ENCODE measurements around the gene CYB561.

The CYB561 gene

DNA sequence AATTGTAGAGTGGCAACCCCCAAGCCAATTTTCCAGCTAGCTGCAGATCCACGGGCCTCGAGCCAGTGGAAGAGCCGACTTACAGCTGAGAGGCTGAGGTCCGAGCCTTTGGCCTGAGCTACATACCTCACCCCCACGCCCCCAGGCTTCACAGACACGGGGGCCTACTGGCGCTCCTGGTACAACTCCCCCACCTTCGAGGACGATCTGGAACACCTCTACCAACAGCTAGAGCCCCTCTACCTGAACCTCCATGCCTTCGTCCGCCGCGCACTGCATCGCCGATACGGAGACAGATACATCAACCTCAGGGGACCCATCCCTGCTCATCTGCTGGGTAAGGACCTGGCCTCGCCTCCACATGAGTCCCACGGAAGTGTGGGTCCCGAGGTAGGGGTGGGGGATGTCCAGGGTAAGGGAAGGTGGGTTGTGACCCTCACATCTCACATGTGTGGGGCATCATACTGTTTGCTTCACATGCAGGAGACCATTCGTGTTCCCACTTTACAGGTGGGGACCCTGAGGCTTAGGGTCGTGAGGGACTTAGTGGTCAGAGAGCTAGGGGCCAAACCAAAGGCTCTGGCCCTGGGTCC, 34.2 kb upstream of the CYB561 start:
- Histone ChIP-seq H3K36me3 (ENCODE audit: control insufficient read depth in 5 of 5, insufficient read depth in 5 of 5, low read length in 5 of 5) (peaks cover 0 to 51% (median 41%) of the 10 kb centered on the region in 5 donors), H3K4me1 (ENCODE audit: control insufficient read depth in 5 of 5, insufficient read depth in 5 of 5, low read length in 5 of 5) (peaks cover 7 to 34% (median 26%) of the 10 kb centered on the region in 5 donors)

DNA sequence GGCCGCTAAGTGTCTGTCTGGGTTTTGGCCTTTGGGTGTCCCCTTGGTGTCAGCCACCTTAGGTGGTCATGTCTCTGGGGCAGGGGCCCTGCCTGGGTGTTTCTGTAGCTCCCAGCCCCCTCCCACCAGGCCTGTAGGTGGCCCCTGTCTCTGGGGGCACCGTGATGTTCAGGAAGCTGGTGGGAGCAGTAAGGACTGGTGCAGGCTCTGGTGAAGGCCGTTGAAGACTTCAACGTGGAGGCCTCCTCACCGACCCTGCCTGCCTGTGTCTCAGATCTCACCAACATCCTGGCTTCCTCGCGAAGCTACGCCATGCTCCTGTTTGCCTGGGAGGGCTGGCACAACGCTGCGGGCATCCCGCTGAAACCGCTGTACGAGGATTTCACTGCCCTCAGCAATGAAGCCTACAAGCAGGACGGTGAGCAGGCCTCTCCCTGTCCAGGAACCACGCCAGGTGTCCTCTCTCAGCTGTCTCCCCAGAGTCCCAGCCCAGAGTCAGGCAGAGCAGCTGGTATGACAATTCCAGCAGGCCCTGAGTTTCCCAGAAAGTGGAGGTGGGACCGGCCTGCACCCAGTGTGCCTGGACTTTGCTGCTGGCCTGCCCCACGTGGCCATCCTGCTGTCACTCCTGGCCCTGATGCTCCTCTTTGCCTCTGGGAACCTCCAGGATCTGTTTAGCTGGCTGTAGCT, 33.5 kb upstream of the CYB561 start:
- no peak overlapping the region for H3K9ac ChIP-seq (ENCODE audit: low read length in 5 of 5)
- H3K27ac ChIP-seq (ENCODE audit: low read depth, low read length), result no peak overlapping the region
- H3K4me3 ChIP-seq (ENCODE audit: low read depth in 1 of 5, low read length in 5 of 5), result no peak overlapping the region
- H3K9me3 ChIP-seq (ENCODE audit: control insufficient read depth in 5 of 5, low read length in 5 of 5), result no peaks in the 10 kb centered on the region
- H3K27me3 ChIP-seq (ENCODE audit: control insufficient read depth in 5 of 5, insufficient read depth in 4 of 5, low read length in 5 of 5), result peaks cover 3 to 29% (median 13%) of the 10 kb centered on the region in 5 donors
- H3K36me3 ChIP-seq (ENCODE audit: control insufficient read depth in 5 of 5, insufficient read depth in 5 of 5, low read length in 5 of 5), result peaks cover 0 to 45% (median 34%) of the 10 kb centered on the region in 5 donors
- H3K4me1 ChIP-seq (ENCODE audit: control insufficient read depth in 5 of 5, insufficient read depth in 5 of 5, low read length in 5 of 5), result peaks cover 9 to 41% (median 26%) of the 10 kb centered on the region in 5 donors

More for the DNA sequence above, 34.2 kb upstream of the CYB561 start:
- peaks cover 3 to 29% (median 13%) of the 10 kb centered on the region in 5 donors for H3K27me3 ChIP-seq (ENCODE audit: control insufficient read depth in 5 of 5, insufficient read depth in 4 of 5, low read length in 5 of 5)
- no peak overlapping the region for H3K27ac ChIP-seq (ENCODE audit: low read depth, low read length)
- no peaks in the 10 kb centered on the region for H3K9me3 ChIP-seq (ENCODE audit: control insufficient read depth in 5 of 5, low read length in 5 of 5)
- H3K9ac ChIP-seq (ENCODE audit: low read length in 5 of 5), result no peak overlapping the region
- no peak overlapping the region for H3K4me3 ChIP-seq (ENCODE audit: low read depth in 1 of 5, low read length in 5 of 5)

DNA sequence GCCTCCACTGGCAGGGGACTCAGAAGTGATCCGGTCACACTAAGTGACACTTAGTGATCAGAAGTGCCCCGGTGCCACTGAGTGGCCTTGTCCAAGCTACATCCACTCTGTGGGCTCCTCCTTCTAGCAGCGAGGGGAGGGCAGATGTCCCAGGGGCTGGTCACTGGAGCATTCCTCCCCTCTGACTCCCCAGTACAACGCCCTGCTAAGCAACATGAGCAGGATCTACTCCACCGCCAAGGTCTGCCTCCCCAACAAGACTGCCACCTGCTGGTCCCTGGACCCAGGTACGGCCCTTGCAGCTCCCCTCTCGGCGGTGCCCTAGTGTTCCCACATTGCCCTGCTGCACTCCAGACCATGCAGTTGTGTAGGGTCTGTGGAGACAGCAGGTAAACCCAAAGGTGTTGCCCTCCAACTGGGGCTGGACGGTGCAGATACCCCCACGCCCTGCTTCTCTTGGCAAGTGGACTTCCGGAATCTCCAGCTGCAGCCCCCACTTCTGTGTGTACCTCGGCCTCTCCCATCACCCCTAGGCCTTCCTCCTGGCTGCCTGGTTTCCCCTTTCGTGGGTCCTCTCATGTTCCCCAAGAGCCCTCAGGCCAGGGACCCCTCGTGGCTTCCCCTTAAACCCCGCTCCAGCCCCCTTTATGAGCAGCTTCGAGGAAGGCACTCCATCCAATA, 32.8 kb upstream of the CYB561 start:
- H3K27me3 ChIP-seq (ENCODE audit: control insufficient read depth in 5 of 5, insufficient read depth in 4 of 5, low read length in 5 of 5), result peaks cover 3 to 29% (median 13%) of the 10 kb centered on the region in 5 donors
- no peak overlapping the region for H3K27ac ChIP-seq (ENCODE audit: low read depth, low read length)
- H3K4me1 ChIP-seq (ENCODE audit: control insufficient read depth in 5 of 5, insufficient read depth in 5 of 5, low read length in 5 of 5), result peaks cover 9 to 42% (median 26%) of the 10 kb centered on the region in 5 donors
- H3K9me3 ChIP-seq (ENCODE audit: control insufficient read depth in 5 of 5, low read length in 5 of 5), result no peaks in the 10 kb centered on the region
- H3K9ac ChIP-seq (ENCODE audit: low read length in 5 of 5), result no peak overlapping the region
- peaks cover 0 to 38% (median 29%) of the 10 kb centered on the region in 5 donors for H3K36me3 ChIP-seq (ENCODE audit: control insufficient read depth in 5 of 5, insufficient read depth in 5 of 5, low read length in 5 of 5)
- H3K4me3 ChIP-seq (ENCODE audit: low read depth in 1 of 5, low read length in 5 of 5), result peak overlapping the region in 4 of 5 donors; percentile 1 to 66 (median 27)

DNA sequence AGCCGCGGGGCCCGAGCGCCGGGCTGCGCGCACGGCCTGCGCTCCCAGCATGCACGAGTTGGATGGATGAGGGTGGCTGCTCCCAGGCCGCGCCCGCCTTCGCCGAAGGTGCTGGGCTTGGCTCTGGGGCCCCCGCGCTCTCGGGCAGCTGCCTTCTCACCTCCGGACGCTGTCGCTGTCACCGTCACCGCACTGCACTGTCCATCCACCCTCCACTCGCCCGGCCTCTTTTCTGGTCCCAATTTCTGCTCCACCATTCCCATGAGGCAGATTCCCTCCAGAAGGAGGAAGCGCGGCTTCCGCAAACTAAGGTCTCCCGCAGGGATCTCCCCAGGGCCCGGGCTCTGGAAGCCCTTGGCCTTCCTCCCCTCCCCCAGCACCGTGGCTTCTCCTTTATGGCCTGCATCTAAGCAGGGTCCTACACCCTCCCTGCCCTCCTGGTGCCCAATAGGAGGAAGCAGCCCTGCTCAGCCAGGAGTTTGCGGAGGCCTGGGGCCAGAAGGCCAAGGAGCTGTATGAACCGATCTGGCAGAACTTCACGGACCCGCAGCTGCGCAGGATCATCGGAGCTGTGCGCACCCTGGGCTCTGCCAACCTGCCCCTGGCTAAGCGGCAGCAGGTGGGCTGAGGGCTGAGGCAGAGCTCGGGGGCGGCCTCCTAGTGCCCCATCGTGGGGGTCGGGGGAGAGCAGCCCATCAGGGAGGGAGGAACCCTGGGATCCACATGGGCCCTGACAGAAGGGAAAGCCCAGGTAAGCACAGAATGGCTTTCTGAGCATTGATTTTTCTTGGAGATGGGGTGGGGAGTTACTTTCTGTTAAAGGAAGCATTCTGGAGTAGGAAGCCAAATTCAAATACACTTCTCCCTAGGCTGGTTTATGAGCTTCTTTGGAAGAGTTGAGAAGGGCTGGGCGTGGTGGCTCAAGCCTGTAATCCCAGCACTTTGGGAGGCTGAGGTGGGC, 31.7 kb upstream of the CYB561 start:
- peak overlapping the region; percentile 64 to 72 (median 66) for H3K4me3 ChIP-seq (ENCODE audit: low read depth in 1 of 5, low read length in 5 of 5)
- H3K27me3 ChIP-seq (ENCODE audit: control insufficient read depth in 5 of 5, insufficient read depth in 4 of 5, low read length in 5 of 5), result peaks cover 3 to 29% (median 13%) of the 10 kb centered on the region in 5 donors
- H3K36me3 ChIP-seq (ENCODE audit: control insufficient read depth in 5 of 5, insufficient read depth in 5 of 5, low read length in 5 of 5), result peaks cover 0 to 27% (median 23%) of the 10 kb centered on the region in 5 donors
- H3K4me1 ChIP-seq (ENCODE audit: control insufficient read depth in 5 of 5, insufficient read depth in 5 of 5, low read length in 5 of 5), result peaks cover 9 to 42% (median 26%) of the 10 kb centered on the region in 5 donors
- H3K9me3 ChIP-seq (ENCODE audit: control insufficient read depth in 5 of 5, low read length in 5 of 5), result no peaks in the 10 kb centered on the region
- peak overlapping the region; percentile 30 for H3K27ac ChIP-seq (ENCODE audit: low read depth, low read length)
- H3K9ac ChIP-seq (ENCODE audit: low read length in 5 of 5), result peak overlapping the region in 3 of 5 donors; percentile 55 to 64 (median 62)

DNA sequence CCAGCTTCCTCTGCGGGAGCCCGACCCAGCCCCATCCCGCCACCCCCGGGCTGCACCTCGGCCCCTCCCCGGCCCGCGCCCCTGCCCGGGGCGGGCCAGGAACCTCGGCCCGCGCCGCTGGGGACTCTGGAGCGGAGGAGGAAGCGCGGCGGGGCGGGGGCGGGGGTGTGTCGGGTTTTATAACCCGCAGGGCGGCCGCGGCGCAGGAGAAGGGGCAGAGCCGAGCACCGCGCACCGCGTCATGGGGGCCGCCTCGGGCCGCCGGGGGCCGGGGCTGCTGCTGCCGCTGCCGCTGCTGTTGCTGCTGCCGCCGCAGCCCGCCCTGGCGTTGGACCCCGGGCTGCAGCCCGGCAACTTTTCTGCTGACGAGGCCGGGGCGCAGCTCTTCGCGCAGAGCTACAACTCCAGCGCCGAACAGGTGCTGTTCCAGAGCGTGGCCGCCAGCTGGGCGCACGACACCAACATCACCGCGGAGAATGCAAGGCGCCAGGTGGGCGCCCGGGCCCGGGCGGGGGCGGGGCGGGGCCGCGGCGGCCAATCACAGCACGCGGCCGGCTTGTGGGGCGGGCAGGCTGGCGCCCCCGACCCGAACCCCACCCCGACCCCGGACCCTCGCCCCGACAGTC, 30.9 kb upstream of the CYB561 start, which contains the start of gene ACE:
ACE (plus strand) TSS at position 208 of the 626 bp plus-strand sequence; CDS start at position 242, 34 bp downstream.
- Histone ChIP-seq H3K27ac (ENCODE audit: low read depth, low read length) (peak within 1 kb of the TSS; percentile 30), H3K9me3 (ENCODE audit: control insufficient read depth in 5 of 5, low read length in 5 of 5) (no peaks in the 10 kb centered on the region), H3K9ac (ENCODE audit: low read length in 5 of 5) (peak within 1 kb of the TSS in 3 of 5 donors; percentile 55 to 64 (median 62)), H3K4me3 (ENCODE audit: low read depth in 1 of 5, low read length in 5 of 5) (peak within 1 kb of the TSS; percentile 64 to 73 (median 66)), H3K27me3 (ENCODE audit: control insufficient read depth in 5 of 5, insufficient read depth in 4 of 5, low read length in 5 of 5) (peaks cover 3 to 29% (median 13%) of the 10 kb centered on the region in 5 donors), H3K36me3 (ENCODE audit: control insufficient read depth in 5 of 5, insufficient read depth in 5 of 5, low read length in 5 of 5) (peaks cover 0 to 21% (median 17%) of the 10 kb centered on the region in 5 donors), H3K4me1 (ENCODE audit: control insufficient read depth in 5 of 5, insufficient read depth in 5 of 5, low read length in 5 of 5) (peaks cover 9 to 42% (median 26%) of the 10 kb centered on the region in 5 donors)

DNA sequence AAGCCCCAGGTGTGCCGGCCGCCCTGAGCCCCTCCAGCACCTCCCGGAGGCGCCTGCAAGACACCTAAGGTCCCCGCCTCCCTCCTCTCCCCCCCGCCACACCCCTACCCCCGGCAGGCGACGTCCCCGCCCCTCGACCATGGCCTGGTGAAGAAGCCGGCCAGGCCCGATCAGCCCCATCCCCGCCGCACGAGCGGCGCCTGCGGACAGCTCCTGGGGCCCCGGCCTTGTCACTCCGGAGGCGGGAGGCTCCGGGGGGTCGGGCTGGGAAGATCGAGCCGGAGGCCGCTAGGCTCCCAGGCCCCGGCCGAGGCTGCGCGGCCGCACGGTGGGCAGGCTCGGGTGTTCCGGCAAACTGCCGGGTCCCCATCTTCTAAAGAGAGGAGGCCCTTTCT, 30.4 kb upstream of the CYB561 start:
- peak overlapping the region in 4 of 5 donors; percentile 66 to 73 (median 69) for H3K4me3 ChIP-seq (ENCODE audit: low read depth in 1 of 5, low read length in 5 of 5)
- peaks cover 0 to 20% (median 13%) of the 10 kb centered on the region in 5 donors for H3K36me3 ChIP-seq (ENCODE audit: control insufficient read depth in 5 of 5, insufficient read depth in 5 of 5, low read length in 5 of 5)
- H3K27me3 ChIP-seq (ENCODE audit: control insufficient read depth in 5 of 5, insufficient read depth in 4 of 5, low read length in 5 of 5), result peaks cover 3 to 29% (median 13%) of the 10 kb centered on the region in 5 donors
- no peaks in the 10 kb centered on the region for H3K9me3 ChIP-seq (ENCODE audit: control insufficient read depth in 5 of 5, low read length in 5 of 5)
- no peak overlapping the region for H3K27ac ChIP-seq (ENCODE audit: low read depth, low read length)
- H3K9ac ChIP-seq (ENCODE audit: low read length in 5 of 5), result no peak overlapping the region
- peaks cover 9 to 42% (median 26%) of the 10 kb centered on the region in 5 donors for H3K4me1 ChIP-seq (ENCODE audit: control insufficient read depth in 5 of 5, insufficient read depth in 5 of 5, low read length in 5 of 5)

DNA sequence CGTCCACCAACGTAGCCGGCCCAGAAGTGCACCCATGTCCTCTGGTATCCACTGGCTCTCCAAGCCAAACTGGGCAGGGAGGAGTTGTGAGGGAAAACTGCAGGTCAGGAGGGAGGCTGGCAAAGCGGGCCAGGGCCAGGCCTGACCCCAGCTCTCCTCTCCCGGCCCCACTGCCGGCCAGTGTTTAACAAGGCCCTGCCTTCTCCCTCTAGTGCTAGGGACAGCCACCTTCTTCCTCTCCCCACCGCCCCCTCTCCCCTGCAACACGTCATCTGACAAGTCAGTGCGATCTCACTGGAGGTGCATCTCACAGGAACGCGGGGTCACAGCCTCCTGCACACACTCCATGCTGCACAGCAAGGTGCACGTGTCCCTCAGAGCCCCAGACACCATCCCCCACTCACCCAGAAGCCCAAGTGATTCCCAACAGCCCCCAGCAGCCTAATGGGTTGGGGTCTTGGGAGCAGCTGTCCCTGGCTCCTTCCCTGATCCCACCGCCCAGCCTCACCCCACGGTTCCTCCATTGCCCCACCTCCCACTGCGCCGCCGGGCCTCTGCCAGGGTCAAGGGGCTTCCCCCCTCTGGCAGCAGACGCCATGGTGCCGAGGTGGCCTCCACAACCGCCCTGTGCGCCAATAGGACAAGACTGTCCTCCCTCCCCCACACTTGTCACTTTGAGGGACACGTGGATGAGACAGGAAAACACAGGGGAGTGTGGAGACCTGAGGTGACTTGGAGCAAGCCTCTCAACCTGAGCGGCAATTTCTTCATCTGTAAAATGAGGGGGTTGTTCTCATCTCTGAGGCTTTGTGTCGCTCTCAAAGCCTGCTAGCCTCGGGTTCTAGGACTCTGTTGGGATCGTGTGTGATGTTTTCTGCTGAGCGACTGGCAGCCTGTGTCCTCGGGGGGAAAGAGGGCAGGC, 29.6 kb upstream of the CYB561 start:
- peak overlapping the region; percentile 60 for H3K27ac ChIP-seq (ENCODE audit: low read depth, low read length)
- H3K4me3 ChIP-seq (ENCODE audit: low read depth in 1 of 5, low read length in 5 of 5), result no peak overlapping the region
- peaks cover 0 to 29% (median 13%) of the 10 kb centered on the region in 5 donors for H3K27me3 ChIP-seq (ENCODE audit: control insufficient read depth in 5 of 5, insufficient read depth in 4 of 5, low read length in 5 of 5)

More for the DNA sequence above, 29.6 kb upstream of the CYB561 start:
- no peak overlapping the region for H3K9ac ChIP-seq (ENCODE audit: low read length in 5 of 5)
- H3K36me3 ChIP-seq (ENCODE audit: control insufficient read depth in 5 of 5, insufficient read depth in 5 of 5, low read length in 5 of 5), result peaks cover 0 to 15% (median 10%) of the 10 kb centered on the region in 5 donors
- peaks cover 9 to 42% (median 26%) of the 10 kb centered on the region in 5 donors for H3K4me1 ChIP-seq (ENCODE audit: control insufficient read depth in 5 of 5, insufficient read depth in 5 of 5, low read length in 5 of 5)
- H3K9me3 ChIP-seq (ENCODE audit: control insufficient read depth in 5 of 5, low read length in 5 of 5), result no peaks in the 10 kb centered on the region

Measured in subcutaneous abdominal adipose tissue (tissue), 5 donors.